GM21367 (cell line): ENCODE measurements around the gene SPATA3.

ENCODE experiments used
- ATAC-seq: cut with Tn5 transposase; IDR thresholded peaks from one replicate; pipeline ENCODE4 v1.9.1; 2021; ENCODE audit not compliant: unreplicated experiment

Gene SPATA3

GRCh38 chr2:230995821-230996220 lies at the start of gene SPATA3:
Gene SPATA3, plus strand, starts transcription at chr2:230996121. Its CDS starts 113 bp downstream, at chr2:230996234.
- no peak for ATAC-seq

GRCh38 chr2:230946429-230947234 lies 49.3 kb upstream of the SPATA3 start:
- no peak for ATAC-seq

- ATAC-seq: no peak
Measured at GRCh38 chr2:230947235-230947576, 48.7 kb upstream of the SPATA3 start.

- peak; percentile 33 for ATAC-seq
Measured at GRCh38 chr2:230947908-230948365, 48.0 kb upstream of the SPATA3 start.

GRCh38 chr2:230949966-230950873 lies 45.7 kb upstream of the SPATA3 start:
- ATAC-seq: peak; percentile 41

GRCh38 chr2:230950874-230951339 lies 45.0 kb upstream of the SPATA3 start:
- no peak for ATAC-seq

GRCh38 chr2:230951396-230951795 lies 44.5 kb upstream of the SPATA3 start:
- no peak for ATAC-seq

- no peak for ATAC-seq
Measured at GRCh38 chr2:230952226-230952956, 43.5 kb upstream of the SPATA3 start.

GRCh38 chr2:230953845-230954244 lies 42.1 kb upstream of the SPATA3 start:
- no peak for ATAC-seq

GRCh38 chr2:230954746-230955145 lies 41.2 kb upstream of the SPATA3 start:
- ATAC-seq: no peak

- ATAC-seq: no peak
Measured at GRCh38 chr2:230955163-230955737, 40.7 kb upstream of the SPATA3 start.

GRCh38 chr2:230956827-230957755 lies 38.8 kb upstream of the SPATA3 start:
- peak; percentile 53 for ATAC-seq

GRCh38 chr2:230957756-230958391 lies 38.0 kb upstream of the SPATA3 start:
- ATAC-seq: no peak

- no peak for ATAC-seq
Measured at GRCh38 chr2:230958820-230959756, 36.8 kb upstream of the SPATA3 start.

GRCh38 chr2:230960026-230960425 lies 35.9 kb upstream of the SPATA3 start:
- no peak for ATAC-seq

- ATAC-seq: no peak
Measured at GRCh38 chr2:230961091-230961491, 34.8 kb upstream of the SPATA3 start.

GRCh38 chr2:230964136-230964730 lies 31.7 kb upstream of the SPATA3 start:
- no peak for ATAC-seq

GRCh38 chr2:230967113-230967512 lies 28.8 kb upstream of the SPATA3 start:
- no peak for ATAC-seq
